ENCODE data around the gene HINFP.

- TF ChIP-seq EZH2 (IDR thresholded peaks at IDR 0.05; ENCODE audit: borderline replicate concordance, low read depth, low read length, severe bottlenecking) (no peak), CTCF (IDR thresholded peaks at IDR 0.05; ENCODE audit: borderline replicate concordance, extremely low read depth, low read length, poor library complexity, severe bottlenecking) (peak; percentile 40)
Observed at GRCh38 chr11:119144825-119145486, 23.6 kb downstream of the HINFP start.

Measured in DND-41 (cell line).